Panc1 (cell line): ENCODE results near the gene AKAP6. TPM values are rescaled to one million over a fixed set of nuclear protein-coding genes. Genes with fewer than 3 reads are reported as not detected.

Experiments
- ATAC-seq: fragments of 200-7000 bp; cut with Tn5 transposase; 2 replicates; pipeline ENCODE4 v1.9.1; 2020; ENCODE audit warnings: mild to moderate bottlenecking, moderate library complexity
- BruUV-seq: library from RNA; stranded (reverse); fragments of 400-500 nt; replicated peaks from 2 replicates; lab custom pipeline; 2021; lab: Mats Ljungman, UMichigan
- CTCF ChIA-PET: fragments of 300-600 bp; sonication (Branson Sonifier 250); formaldehyde crosslinking; loops from one replicate; lab custom pipeline; 2022; ENCODE audit warnings: antibody characterized with exemption; lab: Charles Lee
- POLR2A ChIA-PET: fragments of 300-600 bp; sonication (Branson Sonifier 250); formaldehyde crosslinking; loops from one replicate; lab custom pipeline; 2022; ENCODE audit warnings: antibody characterized with exemption; lab: Charles Lee
- DNase-seq: peaks from one replicate; pipeline ENCODE4 v3.0.0-alpha.2; 2010; ENCODE audit warnings: low read depth, low spot score
- H3K27ac ChIP-seq: 2 replicates; pipeline ENCODE4 v1.5.1; 2011; ENCODE audit warnings: mild to moderate bottlenecking, low read length, inconsistent platforms
- H3K27me3 ChIP-seq: fragments of 200-500 bp; sonication (Bioruptor generic); 2 replicates; pipeline ENCODE4 v1.6.0; 2014; ENCODE audit warnings: low read length, inconsistent platforms; ENCODE audit not compliant: control insufficient read depth, insufficient read depth
- H3K36me3 ChIP-seq: fragments of 200-500 bp; sonication (Bioruptor generic); 2 replicates; pipeline ENCODE4 v1.5.1; 2014; ENCODE audit warnings: inconsistent platforms, mild to moderate bottlenecking, low read length, moderate library complexity; ENCODE audit not compliant: control insufficient read depth, insufficient read depth
- H3K4me1 ChIP-seq: 2 replicates; pipeline ENCODE4 v1.5.1; 2011; ENCODE audit warnings: inconsistent platforms, mild to moderate bottlenecking, low read length, moderate library complexity; ENCODE audit not compliant: control insufficient read depth, insufficient read depth
- H3K4me3 ChIP-seq, 2 experiments: 2 replicates each; pipeline ENCODE4 v1.5.1; 2011 to 2012; ENCODE audit warnings: low read depth in 2 of 2, low read length in 2 of 2, mild to moderate bottlenecking in 2 of 2, inconsistent platforms in 1 of 2, moderate library complexity in 1 of 2
- H3K9me3 ChIP-seq: fragments of 200-500 bp; sonication (Bioruptor generic); 2 replicates; pipeline ENCODE4 v1.5.1; 2014; ENCODE audit warnings: low read depth, mild to moderate bottlenecking, inconsistent platforms, low read length, moderate library complexity; ENCODE audit not compliant: control insufficient read depth, insufficient read depth
- CTCF ChIP-seq: fragments of 450-650 bp; IDR thresholded peaks from 2 replicates; pipeline ENCODE4 v1.5.1; 2017; ENCODE audit warnings: mild to moderate bottlenecking
- POLR2AphosphoS5 ChIP-seq: IDR thresholded peaks from 2 replicates; pipeline ENCODE4 v1.6.1; 2012; ENCODE audit warnings: mild to moderate bottlenecking, low read depth, low read length, moderate library complexity
- REST ChIP-seq, 2 experiments: IDR thresholded peaks; 2 replicates each; pipeline ENCODE4 v1.6.1; 2011 to 2012; ENCODE audit warnings: low read depth in 2 of 2, control low read depth in 1 of 2, low read length in 1 of 2, mild to moderate bottlenecking in 1 of 2, moderate library complexity in 1 of 2; ENCODE audit not compliant: insufficient read depth in 1 of 2
- SIN3A ChIP-seq: IDR thresholded peaks from 2 replicates; pipeline ENCODE4 v1.6.1; 2012; ENCODE audit warnings: low read depth, mild to moderate bottlenecking, low read length, moderate library complexity, borderline replicate concordance; ENCODE audit not compliant: insufficient read depth
- TCF7L2 ChIP-seq: IDR thresholded peaks from 2 replicates; pipeline ENCODE4 v1.6.1; 2011; ENCODE audit warnings: mild to moderate bottlenecking, low read depth, low read length, inconsistent platforms
- in situ Hi-C: cut with HindIII; loops from 2 replicates; pipeline ENCODE4 v1.10.0; 2016; ENCODE audit warnings: low sequenced_read_pairs, low pct_unique_long_range_greater_than_20kb
- intact Hi-C: fragments of 100-400 bp; cut with micrococcal nuclease; formaldehyde crosslinking; loops from one replicate; pipeline ENCODE4 v1.10.0; 2022; ENCODE audit not compliant: unreplicated experiment
- total RNA-seq: library from RNA; stranded (reverse); gene quantifications from one replicate; pipeline ENCODE4 v1.2.1, GENCODE V29; 2021; ENCODE audit not compliant: unreplicated experiment

Gene AKAP6
- total RNA-seq, 1 experiment from 2014 or later, result 0.82 TPM

- no peak for ATAC-seq
- no peaks in the 10 kb centered on the region for H3K36me3 ChIP-seq
- H3K4me3 ChIP-seq, result no peak overlapping the region
- DNase-seq, result no peak
- in situ Hi-C loops (no loop called here), intact Hi-C loops (no loop called here)
- TF ChIP-seq REST (IDR thresholded peaks at IDR 0.05; ENCODE audit: insufficient read depth in 1 of 2, low read depth in 2 of 2, low read length in 1 of 2) (no peak), TCF7L2 (no peak), CTCF (no peak), SIN3A (no peak), POLR2AphosphoS5 (no peak)
- H3K9me3 ChIP-seq, result no peaks in the 10 kb centered on the region
- ChIA-PET POLR2A (no interaction called here), CTCF (no interaction called here)
- no peaks in the 10 kb centered on the region for H3K4me1 ChIP-seq
- no TSS peak for BruUV-seq
- H3K27ac ChIP-seq, result no peak overlapping the region
- H3K27me3 ChIP-seq, result no peaks in the 10 kb centered on the region
Measured at GRCh38 chr14:32635061-32635719, 306.1 kb downstream of the AKAP6 start.

- intact Hi-C loops (no loop called here), in situ Hi-C loops (no loop called here)
- Histone ChIP-seq H3K27ac (no peak overlapping the region), H3K27me3 (no peaks in the 10 kb centered on the region), H3K9me3 (no peaks in the 10 kb centered on the region), H3K4me1 (no peaks in the 10 kb centered on the region), H3K4me3 (no peak overlapping the region), H3K36me3 (no peaks in the 10 kb centered on the region)
- CTCF ChIA-PET, result no interaction called here
- DNase-seq (no peak), ATAC-seq (no peak)
- TF ChIP-seq CTCF, result no peak
- no peak for TF ChIP-seq REST (IDR thresholded peaks at IDR 0.05; ENCODE audit: insufficient read depth in 1 of 2, low read depth in 2 of 2, low read length in 1 of 2)
- TF ChIP-seq SIN3A, result no peak
- no peak for TF ChIP-seq TCF7L2
- no peak for TF ChIP-seq POLR2AphosphoS5
- no TSS peak for BruUV-seq
- POLR2A ChIA-PET, result no interaction called here
Measured at GRCh38 chr14:32637582-32637981, 308.5 kb downstream of the AKAP6 start.
